Measurements from ENCODE around the gene GNAZ.

GRCh38 chr22:23026777-23027176 lies 43.5 kb upstream of the GNAZ start:
- TF ChIP-seq EZH2 (optimal IDR thresholded peaks at IDR 0.05; ENCODE audit: low read depth, low read length) = no peak
- TF ChIP-seq, protein P1, sequence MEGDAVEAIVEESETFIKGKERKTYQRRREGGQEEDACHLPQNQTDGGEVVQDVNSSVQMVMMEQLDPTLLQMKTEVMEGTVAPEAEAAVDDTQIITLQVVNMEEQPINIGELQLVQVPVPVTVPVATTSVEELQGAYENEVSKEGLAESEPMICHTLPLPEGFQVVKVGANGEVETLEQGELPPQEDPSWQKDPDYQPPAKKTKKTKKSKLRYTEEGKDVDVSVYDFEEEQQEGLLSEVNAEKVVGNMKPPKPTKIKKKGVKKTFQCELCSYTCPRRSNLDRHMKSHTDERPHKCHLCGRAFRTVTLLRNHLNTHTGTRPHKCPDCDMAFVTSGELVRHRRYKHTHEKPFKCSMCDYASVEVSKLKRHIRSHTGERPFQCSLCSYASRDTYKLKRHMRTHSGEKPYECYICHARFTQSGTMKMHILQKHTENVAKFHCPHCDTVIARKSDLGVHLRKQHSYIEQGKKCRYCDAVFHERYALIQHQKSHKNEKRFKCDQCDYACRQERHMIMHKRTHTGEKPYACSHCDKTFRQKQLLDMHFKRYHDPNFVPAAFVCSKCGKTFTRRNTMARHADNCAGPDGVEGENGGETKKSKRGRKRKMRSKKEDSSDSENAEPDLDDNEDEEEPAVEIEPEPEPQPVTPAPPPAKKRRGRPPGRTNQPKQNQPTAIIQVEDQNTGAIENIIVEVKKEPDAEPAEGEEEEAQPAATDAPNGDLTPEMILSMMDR (IDR thresholded peaks at IDR 0.05; ENCODE audit: low read length) = no peak
- TF ChIP-seq EZH2phosphoT487 (IDR thresholded peaks at IDR 0.05; ENCODE audit: low read length) = no peak
